ENCODE data around the gene C2orf68. TPM values are rescaled to one million over a fixed set of nuclear protein-coding genes. Genes with fewer than 3 reads are reported as not detected.

The C2orf68 gene
- total and polyA plus RNA-seq, 2 of the 13 experiments (the other 11 are each of a cell fraction or from before 2014, with no cell fraction given): 47.1 to 77.4 TPM

GRCh38 chr2:85561280-85562212 lies 50.3 kb downstream of the C2orf68 start, which contains the start of gene GGCX (continued):
- TF ChIP-seq ZNF276 (CRISPR knock-in tag; IDR thresholded peaks at IDR 0.05; ENCODE audit: low read depth): 0 out of 2 replicates have a peak, but pooled peaks have one; percentile 66
- peak; percentile 38 for TF ChIP-seq HNRNPH1 (optimal IDR thresholded peaks at IDR 0.05; ENCODE audit: low read depth, low read length)
- 0 out of 2 replicates have a peak, but pooled peaks have one; percentile 35 for TF ChIP-seq NFKBIZ (CRISPR knock-in tag; IDR thresholded peaks at IDR 0.05)
- no peak for TF ChIP-seq TCF12 (IDR thresholded peaks at IDR 0.05)
- peak; percentile 81 for TF ChIP-seq TCF12 (CRISPR knock-in tag; IDR thresholded peaks at IDR 0.05)
- peak; percentile 86 for TF ChIP-seq ZNF704 (CRISPR knock-in tag; IDR thresholded peaks at IDR 0.05; ENCODE audit: borderline replicate concordance)
- peak; percentile 69; the same call in 1 of the 2 replicates for TF ChIP-seq CHD4 (IDR thresholded peaks at IDR 0.05; ENCODE audit: borderline replicate concordance, low read length)
- TF ChIP-seq THAP9 (CRISPR knock-in tag; IDR thresholded peaks at IDR 0.05; ENCODE audit: borderline replicate concordance): peak; percentile 99
- TF ChIP-seq ZNF333 (CRISPR knock-in tag; IDR thresholded peaks at IDR 0.05; ENCODE audit: borderline replicate concordance): peak; percentile 89; the same call in 1 of the 2 replicates
- no peak for TF ChIP-seq ZNF513 (CRISPR knock-in tag; conservative IDR thresholded peaks at IDR 0.05)
- peak; percentile 51; the same call in 1 of the 2 replicates for TF ChIP-seq SRY (CRISPR knock-in tag; IDR thresholded peaks at IDR 0.05)
- no peak for TF ChIP-seq ZNF142 (CRISPR knock-in tag; IDR thresholded peaks at IDR 0.05)
- TF ChIP-seq CENPX (CRISPR knock-in tag; IDR thresholded peaks at IDR 0.05): no peak
